GM10266 (cell line): ENCODE results near the gene VIPR2.

Experiments
- DNase-seq: peaks from one replicate; pipeline ENCODE4 v3.0.0; 2012; ENCODE audit errors: extremely low spot score
- TF ChIP-seq, protein P1 (sequence below): IDR thresholded peaks from 2 replicates; pipeline ENCODE4 v1.5.1; 2012; ENCODE audit warnings: mild to moderate bottlenecking, low read depth; ENCODE audit not compliant: control insufficient read depth, insufficient read depth; ENCODE audit errors: missing control alignments

VIPR2 gene

GRCh38 chr7:159024280-159024951 is 120.3 kb downstream of the VIPR2 start:
- TF ChIP-seq, protein P1, sequence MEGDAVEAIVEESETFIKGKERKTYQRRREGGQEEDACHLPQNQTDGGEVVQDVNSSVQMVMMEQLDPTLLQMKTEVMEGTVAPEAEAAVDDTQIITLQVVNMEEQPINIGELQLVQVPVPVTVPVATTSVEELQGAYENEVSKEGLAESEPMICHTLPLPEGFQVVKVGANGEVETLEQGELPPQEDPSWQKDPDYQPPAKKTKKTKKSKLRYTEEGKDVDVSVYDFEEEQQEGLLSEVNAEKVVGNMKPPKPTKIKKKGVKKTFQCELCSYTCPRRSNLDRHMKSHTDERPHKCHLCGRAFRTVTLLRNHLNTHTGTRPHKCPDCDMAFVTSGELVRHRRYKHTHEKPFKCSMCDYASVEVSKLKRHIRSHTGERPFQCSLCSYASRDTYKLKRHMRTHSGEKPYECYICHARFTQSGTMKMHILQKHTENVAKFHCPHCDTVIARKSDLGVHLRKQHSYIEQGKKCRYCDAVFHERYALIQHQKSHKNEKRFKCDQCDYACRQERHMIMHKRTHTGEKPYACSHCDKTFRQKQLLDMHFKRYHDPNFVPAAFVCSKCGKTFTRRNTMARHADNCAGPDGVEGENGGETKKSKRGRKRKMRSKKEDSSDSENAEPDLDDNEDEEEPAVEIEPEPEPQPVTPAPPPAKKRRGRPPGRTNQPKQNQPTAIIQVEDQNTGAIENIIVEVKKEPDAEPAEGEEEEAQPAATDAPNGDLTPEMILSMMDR, result no peak

DNA sequence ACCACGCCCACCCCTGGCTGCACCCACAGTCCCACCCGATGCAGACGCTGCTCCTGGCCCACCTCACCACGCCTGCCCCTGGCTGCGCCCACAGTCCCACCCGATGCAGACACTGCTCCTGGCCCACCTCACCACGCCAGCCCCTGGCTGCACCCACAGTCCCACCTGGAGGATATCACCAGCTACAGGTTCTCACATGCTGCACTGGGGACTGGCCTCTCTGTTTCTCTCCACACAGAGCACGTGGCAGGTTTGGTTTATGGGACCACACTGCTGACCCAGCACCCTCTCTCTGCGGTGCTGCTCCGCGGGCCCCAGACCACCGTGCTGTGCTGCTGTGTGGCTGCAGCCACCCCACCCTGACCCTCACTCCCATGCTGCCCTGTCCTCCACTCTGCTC is 120.9 kb downstream of the VIPR2 start:
- TF ChIP-seq, protein P1, result no peak
- no peak for DNase-seq

More at GRCh38 chr7:159024280-159024951, 120.3 kb downstream of the VIPR2 start:
- DNase-seq, result no peak

- TF ChIP-seq, protein P1, result no peak
- DNase-seq, result no peak
These were observed 121.5 kb downstream of the VIPR2 start for GRCh38 chr7:159023206-159023605.

DNA sequence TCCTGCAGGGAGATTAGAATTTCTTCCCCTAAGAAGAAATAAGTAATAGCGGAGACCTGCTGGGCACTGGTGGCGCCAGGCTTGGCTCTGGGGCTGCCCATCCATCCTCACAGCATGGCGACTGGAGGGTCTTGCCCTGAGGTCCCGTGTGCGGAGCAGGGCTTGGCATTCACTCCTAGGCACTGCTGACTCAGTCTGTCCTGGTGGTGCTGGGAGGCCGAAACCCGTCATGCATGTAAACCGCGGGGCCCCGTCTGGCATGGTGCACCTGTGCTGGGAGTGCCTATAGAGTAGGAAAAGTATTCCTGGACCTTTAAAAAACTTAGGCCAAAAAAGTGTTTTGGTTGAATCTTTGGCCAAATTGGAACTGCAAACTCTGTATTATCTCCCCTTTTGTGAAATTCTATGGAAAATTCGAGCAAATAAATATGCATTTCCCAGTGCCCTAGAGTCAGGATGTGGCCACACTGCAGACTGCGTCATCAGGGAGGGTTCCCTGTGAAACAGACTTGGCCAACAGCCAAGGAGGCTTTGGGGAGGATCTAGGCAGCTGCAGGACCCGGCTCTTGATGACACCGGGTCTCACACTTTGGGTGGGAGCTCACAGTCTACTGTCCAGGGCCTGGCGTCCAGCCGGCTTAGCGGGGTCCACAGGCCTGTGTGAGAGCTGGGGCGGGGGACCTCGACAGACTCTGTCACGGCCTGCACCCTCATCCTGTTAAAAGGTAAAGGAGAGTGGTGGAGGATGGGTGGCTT is 122.3 kb downstream of the VIPR2 start:
- TF ChIP-seq, protein P1, result no peak
- DNase-seq, result no peak

GRCh38 chr7:159020987-159021386 is 123.7 kb downstream of the VIPR2 start:
- DNase-seq, result no peak
- TF ChIP-seq, protein P1, result no peak

GRCh38 chr7:159019111-159019510 is 125.6 kb downstream of the VIPR2 start:
- no peak for DNase-seq
- TF ChIP-seq, protein P1, result no peak

DNA sequence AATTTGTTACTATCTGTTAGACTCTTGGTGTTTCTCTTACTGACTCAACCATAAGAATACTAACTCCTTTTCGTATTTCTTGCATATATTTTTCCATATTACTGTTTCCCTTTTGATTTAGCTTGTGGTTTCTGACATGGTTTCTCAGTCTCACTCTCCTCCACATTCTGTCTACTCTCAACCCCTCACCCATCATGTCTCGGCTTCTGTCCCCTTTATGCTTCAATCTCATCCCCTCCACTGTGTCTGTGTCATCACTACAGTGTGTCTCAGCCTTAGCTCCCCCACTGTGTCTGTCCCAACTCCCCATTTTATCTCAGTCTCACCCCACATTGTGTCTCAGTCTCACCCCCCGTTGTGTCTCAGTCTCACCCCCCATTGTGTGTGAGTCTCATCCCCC is 126.9 kb downstream of the VIPR2 start:
- TF ChIP-seq, protein P1, result no peak
- no peak for DNase-seq
